DOHH2 (cell line): Measurements from ENCODE around the gene GTF3C2.

Experiments used
- CTCF ChIP-seq: fragments of 200-600 bp; sonication (generic); IDR thresholded peaks from one replicate; pipeline ENCODE4 v1.5.1; 2014; ENCODE audit warnings: antibody characterized with exemption, mild to moderate bottlenecking, low read depth, low read length; ENCODE audit not compliant: poor library complexity, severe bottlenecking
- EZH2phosphoT487 ChIP-seq: fragments of 200-600 bp; sonication (generic); IDR thresholded peaks from 2 replicates; pipeline ENCODE4 v1.6.1; 2017; ENCODE audit warnings: borderline replicate concordance, mild to moderate bottlenecking, antibody characterized with exemption, low read length, moderate library complexity, mixed read lengths

GRCh38 chr2:27400348-27401135 is 44.0 kb upstream of the GTF3C2 start:
- TF ChIP-seq CTCF = no peak
- TF ChIP-seq EZH2phosphoT487 = no peak
